ENCODE results near the gene MSMB.
"Not testable (repeated sequence)": the region's sequence is repeated elsewhere in the genome, so short reads cannot be mapped to it uniquely, and the experiment has no call there.

MSMB gene

GRCh38 chr10:46004963-46005362, 41.1 kb downstream of the MSMB start:
- no peak for DNase-seq

DNA sequence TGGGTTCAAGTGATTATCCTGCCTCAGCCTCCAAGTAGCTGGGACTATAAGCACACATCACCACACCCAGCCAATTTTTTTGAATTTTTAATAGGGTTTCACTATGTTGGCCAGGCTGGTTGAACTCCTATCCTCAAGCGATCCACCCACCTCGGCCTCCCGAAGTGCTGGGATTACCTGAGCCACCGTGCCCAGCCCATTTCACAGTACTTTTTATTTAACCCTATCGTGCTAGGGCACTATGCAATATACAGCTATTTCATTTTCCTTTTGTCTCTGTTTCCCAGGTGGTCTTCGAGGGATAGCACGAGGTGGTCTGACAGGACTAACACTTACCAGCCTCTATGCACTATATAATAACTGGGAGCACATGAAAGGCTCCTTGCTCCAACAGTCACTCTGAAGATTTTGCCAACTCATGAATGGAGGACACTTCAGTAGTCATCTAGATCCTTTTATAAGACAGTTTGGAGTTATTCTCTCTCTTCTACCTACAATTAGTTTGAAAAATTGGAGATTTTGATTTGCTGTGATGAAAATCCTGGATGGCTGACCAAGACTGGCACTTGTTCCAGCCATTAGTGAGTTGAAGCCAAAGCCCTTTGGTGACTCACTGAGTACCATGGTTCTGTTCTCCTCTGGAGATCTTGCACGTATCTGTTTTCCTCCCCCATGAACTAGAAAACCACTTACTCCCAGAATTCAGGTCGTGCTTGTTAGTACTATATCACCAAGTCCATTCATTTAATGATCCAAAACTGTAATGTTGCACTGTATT, 43.0 kb downstream of the MSMB start:
- DNase-seq, result no peak

DNA sequence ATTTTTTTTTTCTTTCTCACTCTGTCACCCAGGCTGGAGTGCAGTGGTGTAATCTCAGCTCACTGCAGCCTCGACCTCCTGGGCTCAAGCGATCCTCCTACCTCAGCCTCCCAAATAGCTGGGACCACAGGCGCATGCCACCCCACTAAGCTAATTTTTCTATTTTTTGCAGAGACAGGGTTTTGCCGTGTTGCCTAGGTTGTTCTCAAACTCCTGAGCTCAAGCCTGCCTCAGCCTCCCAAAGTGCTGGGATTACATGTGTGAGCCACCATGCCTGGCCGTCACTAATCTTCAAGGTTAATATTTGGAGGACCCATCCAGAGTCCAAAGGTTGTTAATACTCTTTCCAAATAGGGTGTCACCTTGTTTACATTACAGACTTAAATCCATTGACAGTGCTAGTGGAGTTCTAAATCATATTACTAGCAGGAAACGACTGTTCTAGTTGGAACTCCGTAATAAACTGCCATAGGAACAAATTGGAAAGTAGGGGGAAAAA, 43.8 kb downstream of the MSMB start:
- DNase-seq, result not testable (repeated sequence)

DNA sequence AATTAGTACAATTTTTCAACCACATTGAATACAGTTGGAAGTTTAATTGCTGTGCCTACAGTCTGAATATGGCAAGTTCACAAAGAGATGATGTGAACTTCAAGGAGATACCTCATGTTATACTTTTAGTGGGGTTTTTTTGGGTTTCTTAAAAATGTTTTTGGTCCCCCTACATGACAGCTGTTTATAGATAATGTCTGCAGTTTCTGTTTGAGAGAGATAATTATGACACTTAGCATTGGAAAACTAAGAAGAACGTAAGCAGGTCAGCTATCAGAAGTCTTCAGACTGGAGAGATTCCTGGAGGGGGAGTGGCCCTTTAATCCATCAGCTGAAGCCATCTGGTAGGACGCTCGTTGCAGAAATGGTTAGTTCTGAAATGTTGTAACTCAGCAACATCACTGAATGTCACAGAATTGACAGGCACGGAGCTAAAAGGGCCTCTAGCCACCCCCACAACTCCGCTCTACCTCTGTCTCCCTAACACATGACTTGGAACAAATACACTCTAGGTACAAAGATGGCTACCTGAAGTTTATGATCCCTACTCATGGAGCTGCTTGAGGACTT, 44.8 kb downstream of the MSMB start:
- no peak for DNase-seq

DNA sequence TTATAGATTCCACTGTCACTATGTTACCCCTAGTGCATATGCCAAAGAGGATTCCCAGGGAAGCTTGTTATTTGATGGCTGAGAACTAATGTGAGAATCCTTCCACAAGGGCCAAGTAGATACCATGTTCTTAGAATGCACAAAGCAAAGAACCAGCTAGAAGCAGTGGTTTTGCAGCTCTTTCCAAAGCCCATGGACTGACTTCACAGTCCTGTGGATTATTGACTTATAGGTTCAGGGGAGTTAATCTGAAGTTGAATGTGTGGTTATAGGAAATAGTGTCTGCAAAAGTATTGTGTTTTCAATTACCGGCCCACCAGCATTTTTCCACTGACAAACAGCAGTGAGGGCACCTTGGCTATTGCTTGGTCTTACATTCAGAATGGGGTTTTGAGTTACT, 45.5 kb downstream of the MSMB start:
- no peak for DNase-seq

GRCh38 chr10:45999955-46000354, 46.1 kb downstream of the MSMB start:
- not testable (repeated sequence) for DNase-seq

- DNase-seq, result no peak
Measured at GRCh38 chr10:45997994-45998763, 47.9 kb downstream of the MSMB start.

GRCh38 chr10:45997557-45997956, 48.5 kb downstream of the MSMB start:
- no peak for DNase-seq

DNA sequence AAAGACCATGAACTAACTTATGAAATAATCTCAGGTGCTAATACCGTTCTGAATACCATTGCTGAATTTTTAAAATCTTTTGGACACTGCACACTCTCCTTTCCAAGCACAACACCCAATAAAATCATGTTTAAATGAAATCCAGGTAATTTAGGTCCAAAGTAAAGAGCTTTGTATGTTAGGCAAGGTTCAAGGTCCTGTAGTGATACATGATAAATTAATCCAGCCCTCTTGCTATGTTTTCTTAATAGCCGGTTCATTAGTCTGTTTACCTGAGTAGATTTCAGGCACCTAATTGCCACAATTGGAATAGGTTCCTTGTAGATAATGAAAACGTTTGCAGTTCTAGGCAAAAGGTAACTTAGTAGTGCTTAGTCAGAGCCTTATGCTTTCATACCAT, 60.5 kb downstream of the MSMB start:
- DNase-seq, result not testable (repeated sequence)

GRCh38 chr10:45984473-45984872, 61.6 kb downstream of the MSMB start:
- not testable (repeated sequence) for DNase-seq

- DNase-seq, result peak; percentile 60
Measured at GRCh38 chr10:45983538-45984186, 62.4 kb downstream of the MSMB start.
